ENCODE data around the gene FGF22.
A peak's percentile ranks its signal among the peaks of the same experiment; 100 is the strongest.

The FGF22 gene

DNA sequence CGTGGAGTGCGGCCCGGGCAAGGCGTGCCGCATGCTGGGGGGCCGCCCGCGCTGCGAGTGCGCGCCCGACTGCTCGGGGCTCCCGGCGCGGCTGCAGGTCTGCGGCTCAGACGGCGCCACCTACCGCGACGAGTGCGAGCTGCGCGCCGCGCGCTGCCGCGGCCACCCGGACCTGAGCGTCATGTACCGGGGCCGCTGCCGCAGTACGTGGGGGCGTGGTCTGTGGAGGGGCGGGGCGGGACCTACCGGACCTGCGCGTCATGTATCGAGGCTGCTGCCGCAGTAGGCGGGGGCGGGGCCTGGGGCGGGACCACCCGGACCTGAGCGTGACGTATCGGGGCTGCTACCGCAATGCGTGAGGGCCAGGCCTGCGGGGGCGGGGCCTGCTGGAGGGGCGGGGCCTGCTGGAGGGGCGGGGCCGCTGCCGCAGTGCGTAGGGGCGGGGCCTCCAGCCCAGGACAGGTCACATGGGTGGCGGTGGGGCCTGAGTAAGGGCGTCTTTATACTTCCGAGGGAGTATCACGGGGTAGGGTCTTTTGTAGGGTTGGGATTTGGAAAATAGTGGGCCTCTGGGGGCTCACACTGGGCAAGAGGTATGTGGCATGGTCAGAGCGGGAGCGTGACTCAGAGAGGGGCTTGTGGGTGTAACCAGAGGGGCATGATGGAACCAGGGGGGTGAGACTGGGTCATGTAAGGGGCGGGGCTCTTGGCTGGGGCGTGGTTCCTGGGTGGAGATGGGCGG, 40.8 kb downstream of the FGF22 start:
- DNase-seq (ENCODE audit: low spot score): peak; percentile 97

DNA sequence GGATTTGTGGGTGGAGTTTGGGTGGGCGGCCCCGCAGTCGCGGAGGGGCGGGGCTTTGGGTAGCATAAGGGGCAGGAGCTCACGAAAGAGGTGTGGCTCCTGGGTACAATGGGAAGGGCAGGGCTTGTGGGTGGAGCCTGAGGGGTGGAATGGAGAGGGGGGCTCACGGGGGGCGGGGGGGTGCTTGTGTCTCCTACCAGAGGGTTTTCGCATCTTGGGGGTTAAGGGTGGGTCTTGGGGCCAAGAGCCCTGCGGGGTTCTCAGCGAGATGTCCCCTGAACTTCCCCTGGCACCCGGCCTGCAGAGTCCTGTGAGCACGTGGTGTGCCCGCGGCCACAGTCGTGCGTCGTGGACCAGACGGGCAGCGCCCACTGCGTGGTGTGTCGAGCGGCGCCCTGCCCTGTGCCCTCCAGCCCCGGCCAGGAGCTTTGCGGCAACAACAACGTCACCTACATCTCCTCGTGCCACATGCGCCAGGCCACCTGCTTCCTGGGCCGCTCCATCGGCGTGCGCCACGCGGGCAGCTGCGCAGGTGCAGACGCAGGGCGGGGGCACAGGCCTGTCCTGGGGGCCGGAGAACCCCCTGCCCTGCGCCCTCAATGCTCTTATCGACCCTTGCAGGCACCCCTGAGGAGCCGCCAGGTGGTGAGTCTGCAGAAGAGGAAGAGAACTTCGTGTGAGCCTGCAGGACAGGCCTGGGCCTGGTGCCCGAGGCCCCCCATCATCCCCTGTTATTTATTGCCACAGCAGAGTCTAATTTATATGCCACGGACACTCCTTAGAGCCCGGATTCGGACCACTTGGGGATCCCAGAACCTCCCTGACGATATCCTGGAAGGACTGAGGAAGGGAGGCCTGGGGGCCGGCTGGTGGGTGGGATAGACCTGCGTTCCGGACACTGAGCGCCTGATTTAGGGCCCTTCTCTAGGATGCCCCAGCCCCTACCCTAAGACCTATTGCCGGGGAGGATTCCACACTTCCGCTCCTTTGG, 41.6 kb downstream of the FGF22 start:
- DNase-seq (ENCODE audit: low spot score): no peak

DNA sequence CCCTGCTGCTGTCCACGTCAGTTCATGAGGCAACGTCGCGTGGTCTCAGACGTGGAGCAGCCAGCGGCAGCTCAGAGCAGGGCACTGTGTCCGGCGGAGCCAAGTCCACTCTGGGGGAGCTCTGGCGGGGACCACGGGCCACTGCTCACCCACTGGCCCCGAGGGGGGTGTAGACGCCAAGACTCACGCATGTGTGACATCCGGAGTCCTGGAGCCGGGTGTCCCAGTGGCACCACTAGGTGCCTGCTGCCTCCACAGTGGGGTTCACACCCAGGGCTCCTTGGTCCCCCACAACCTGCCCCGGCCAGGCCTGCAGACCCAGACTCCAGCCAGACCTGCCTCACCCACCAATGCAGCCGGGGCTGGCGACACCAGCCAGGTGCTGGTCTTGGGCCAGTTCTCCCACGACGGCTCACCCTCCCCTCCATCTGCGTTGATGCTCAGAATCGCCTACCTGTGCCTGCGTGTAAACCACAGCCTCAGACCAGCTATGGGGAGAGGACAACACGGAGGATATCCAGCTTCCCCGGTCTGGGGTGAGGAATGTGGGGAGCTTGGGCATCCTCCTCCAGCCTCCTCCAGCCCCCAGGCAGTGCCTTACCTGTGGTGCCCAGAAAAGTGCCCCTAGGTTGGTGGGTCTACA, 43.1 kb downstream of the FGF22 start:
- DNase-seq (ENCODE audit: low spot score): no peak

DNA sequence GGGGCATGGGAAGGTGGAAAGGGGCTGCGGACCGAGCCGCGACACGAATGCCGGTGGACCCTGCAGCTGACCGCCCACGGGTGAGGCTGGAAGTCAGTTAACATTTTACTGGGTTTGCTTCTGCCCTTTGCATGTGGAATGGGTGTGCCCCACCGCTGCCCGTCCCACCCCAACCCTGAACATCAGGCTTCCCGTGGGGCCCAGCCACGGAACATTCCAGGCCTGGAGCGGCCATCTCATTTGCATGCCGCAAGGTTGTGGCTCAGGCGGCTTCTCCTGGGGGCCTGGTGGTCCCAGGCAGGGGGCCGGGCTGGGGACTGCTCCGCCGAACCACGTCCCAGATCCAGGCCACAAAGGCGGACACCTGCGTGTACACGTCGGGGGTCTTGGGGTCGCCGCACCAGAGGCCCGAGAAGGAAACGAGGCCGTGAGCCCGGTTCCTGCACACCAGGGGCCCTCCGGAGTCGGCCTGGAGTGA, 45.8 kb downstream of the FGF22 start:
- no peak for DNase-seq (ENCODE audit: low spot score)

DNA sequence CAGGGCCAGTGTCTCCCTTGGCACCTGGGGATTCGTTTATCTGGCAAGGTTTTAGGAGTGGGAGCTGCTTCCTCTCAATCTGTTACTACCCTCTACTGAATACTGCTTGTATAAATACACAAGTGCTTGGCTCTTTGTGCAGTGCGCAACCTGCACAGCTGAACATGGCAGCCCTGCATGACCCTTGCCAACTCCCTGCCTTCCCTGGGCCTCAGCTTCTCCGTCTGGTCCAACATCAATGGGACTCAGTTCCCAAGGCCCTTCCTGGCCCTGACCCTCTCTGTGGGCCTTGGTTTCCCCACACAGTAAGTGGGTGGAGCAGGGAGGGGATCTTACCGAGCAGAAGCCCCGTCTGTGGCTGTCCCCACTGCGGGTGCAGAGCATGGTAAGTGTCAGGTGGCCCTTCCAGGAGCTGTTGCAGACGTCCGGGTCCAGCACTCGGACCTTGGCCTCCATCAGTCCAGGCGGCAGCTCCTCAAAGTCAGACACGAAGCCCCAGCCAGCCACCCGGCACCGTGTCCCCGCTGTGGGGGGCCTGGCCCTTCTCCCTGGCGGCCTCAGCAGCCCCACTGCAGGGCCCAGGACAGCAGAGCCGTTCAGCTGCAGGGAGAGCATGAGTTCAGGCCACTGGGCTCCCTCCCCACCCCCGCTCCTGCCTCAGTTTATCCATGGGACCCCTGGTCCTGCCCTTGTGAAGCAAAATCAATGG, 47.1 kb downstream of the FGF22 start:
- no peak for DNase-seq (ENCODE audit: low spot score)

DNA sequence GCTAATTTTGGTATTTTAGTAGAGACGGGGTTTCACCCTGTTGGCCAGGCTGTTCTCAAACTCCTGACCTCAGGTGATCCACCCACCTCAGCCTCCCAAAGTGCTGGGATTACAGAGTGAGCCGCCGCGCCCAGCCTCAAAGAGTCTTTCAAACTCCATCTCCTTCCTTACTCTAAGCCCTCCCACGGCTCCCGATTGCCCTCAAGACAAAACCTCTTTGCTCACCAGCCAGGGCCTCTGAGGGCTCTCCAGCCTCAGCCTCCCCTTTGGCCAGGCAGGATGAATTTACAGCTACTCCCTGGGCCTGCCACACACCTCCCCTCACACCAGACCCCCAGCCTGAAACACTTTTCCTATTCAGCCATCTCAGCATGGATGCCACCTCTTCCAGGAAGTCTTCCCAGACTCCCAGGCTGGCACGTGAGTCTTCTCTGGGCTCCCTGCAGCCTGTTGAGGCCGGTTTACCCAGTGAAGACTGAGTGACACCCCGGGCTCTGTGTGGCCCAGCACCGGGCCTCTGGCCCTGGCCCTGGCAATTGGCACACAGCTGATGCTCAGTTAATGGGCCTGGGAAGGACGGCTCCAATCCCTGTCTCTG, 48.0 kb downstream of the FGF22 start:
- DNase-seq (ENCODE audit: low spot score): no peak

DNA sequence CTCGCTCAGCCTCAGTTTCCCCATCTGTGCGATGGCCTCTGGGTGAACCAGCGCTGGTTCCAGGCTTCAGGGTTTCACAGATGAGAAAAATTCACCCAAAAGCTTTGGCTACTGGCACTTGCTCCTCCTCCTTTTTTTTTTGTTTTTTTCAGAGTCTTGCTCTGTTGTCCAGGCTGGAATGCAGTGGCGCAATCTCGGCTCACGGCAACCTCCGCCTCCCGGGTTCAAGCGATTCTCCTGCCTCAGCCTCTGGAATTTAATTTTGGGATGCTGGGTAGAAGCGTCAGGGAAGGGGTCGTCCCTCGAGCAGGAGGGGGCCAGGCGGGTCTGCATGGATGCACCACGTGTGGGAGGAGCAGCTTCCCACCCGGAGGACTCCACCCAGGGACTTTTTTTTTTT, 48.5 kb downstream of the FGF22 start:
- DNase-seq (ENCODE audit: low spot score): no peak

DNA sequence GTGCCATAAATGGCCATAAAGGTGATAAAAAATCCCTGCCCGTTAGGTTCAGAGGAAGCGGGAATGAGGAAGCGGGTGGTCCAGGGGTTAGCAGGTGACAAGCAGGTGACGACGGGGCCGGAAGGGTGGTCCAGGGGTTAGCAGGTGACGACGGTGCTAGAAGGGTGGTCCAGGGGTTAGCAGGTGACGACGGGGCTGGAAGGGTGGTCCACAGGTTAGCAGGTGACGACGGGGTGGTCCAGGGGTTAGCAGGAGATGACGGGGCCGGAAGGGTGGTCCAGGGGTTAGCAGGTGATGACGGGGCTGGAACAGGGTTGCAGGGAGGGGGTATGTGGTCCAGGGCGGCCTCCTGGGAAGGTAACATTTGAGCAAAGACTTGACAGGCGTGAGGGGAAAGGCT, 49.3 kb downstream of the FGF22 start:
- DNase-seq (ENCODE audit: low spot score): no peak

DNA sequence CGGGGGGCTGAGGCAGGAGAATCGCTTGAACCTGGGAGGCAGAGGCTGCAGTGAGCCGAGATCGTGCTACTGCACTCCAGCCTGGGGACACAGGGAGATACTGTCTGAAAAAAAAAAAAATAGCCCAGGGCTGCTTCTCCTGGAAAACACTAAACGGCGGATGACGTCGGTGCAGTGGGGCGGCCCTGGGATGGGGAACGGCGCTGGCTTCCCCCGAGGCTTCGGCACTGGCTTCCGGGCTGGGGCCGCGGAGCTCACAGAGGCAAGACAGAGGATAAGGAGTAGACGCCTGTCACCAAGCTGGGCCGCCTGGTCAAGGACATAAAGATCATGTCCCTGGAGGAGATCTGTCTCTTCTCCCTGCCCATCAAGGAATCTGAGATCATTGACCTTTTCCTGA, 50.5 kb downstream of the FGF22 start:
- no peak for DNase-seq (ENCODE audit: low spot score)

All from NAMALWA (cell line).